ENCODE data around the gene NRG3. TPM values are rescaled to one million over a fixed set of nuclear protein-coding genes. Genes with fewer than 3 reads are reported as not detected.
"Not testable (repeated sequence)": the region's sequence is repeated elsewhere in the genome, so short reads cannot be mapped to it uniquely, and the experiment has no call there.

NRG3 gene
- total RNA-seq, 1 donor from 2014 or later: 0.74 TPM

GRCh38 chr10:82953909-82954308 lies 1078.9 kb downstream of the NRG3 start:
- no peak for DNase-seq (ENCODE audit: low spot score in 2 of 2, unreplicated experiment in 2 of 2)
- Mint-ChIP-seq H3K36me3 (no peaks in the 10 kb centered on the region), H3K27ac (no peak overlapping the region), H3K4me3 (no peak overlapping the region), H3K4me1 (no peaks in the 10 kb centered on the region), H3K27me3 (ENCODE audit: low read depth) (peaks cover 3% of the 10 kb centered on the region), H3K9me3 (peaks cover 3% of the 10 kb centered on the region)
- no peak for TF ChIP-seq CTCF (IDR thresholded peaks at IDR 0.05; ENCODE audit: unreplicated experiment)

GRCh38 chr10:82960421-82961060 lies 1085.5 kb downstream of the NRG3 start:
- H3K9me3 Mint-ChIP-seq; H3K27ac Mint-ChIP-seq; DNase-seq (ENCODE audit: low spot score in 2 of 2, unreplicated experiment in 2 of 2); H3K27me3 Mint-ChIP-seq (ENCODE audit: low read depth); H3K4me3 Mint-ChIP-seq; H3K36me3 Mint-ChIP-seq: not testable (repeated sequence)
- peaks cover 10% of the 10 kb centered on the region for H3K4me1 Mint-ChIP-seq

- H3K27ac Mint-ChIP-seq: no peak overlapping the region
- H3K36me3 Mint-ChIP-seq: no peaks in the 10 kb centered on the region
- no peaks in the 10 kb centered on the region for H3K27me3 Mint-ChIP-seq (ENCODE audit: low read depth)
- no peak for TF ChIP-seq CTCF (IDR thresholded peaks at IDR 0.05; ENCODE audit: unreplicated experiment)
- DNase-seq (ENCODE audit: low spot score in 2 of 2, unreplicated experiment in 2 of 2): no peak
- H3K4me1 Mint-ChIP-seq: peaks cover 10% of the 10 kb centered on the region
- no peaks in the 10 kb centered on the region for H3K9me3 Mint-ChIP-seq
- H3K4me3 Mint-ChIP-seq: no peak overlapping the region
Observed at GRCh38 chr10:82961864-82962263, 1086.9 kb downstream of the NRG3 start.

- Mint-ChIP-seq H3K27me3 (ENCODE audit: low read depth) (no peaks in the 10 kb centered on the region), H3K4me3 (no peak overlapping the region), H3K36me3 (no peaks in the 10 kb centered on the region), H3K9me3 (no peaks in the 10 kb centered on the region), H3K27ac (no peak overlapping the region), H3K4me1 (no peaks in the 10 kb centered on the region)
- no peak for DNase-seq (ENCODE audit: low spot score in 2 of 2, unreplicated experiment in 2 of 2)
- no peak for TF ChIP-seq CTCF (IDR thresholded peaks at IDR 0.05; ENCODE audit: unreplicated experiment)
Observed at GRCh38 chr10:82966130-82966529, 1091.1 kb downstream of the NRG3 start.

GRCh38 chr10:82968533-82968932 lies 1093.5 kb downstream of the NRG3 start:
- H3K9me3 Mint-ChIP-seq: no peaks in the 10 kb centered on the region

GRCh38 chr10:82969405-82969804 lies 1094.4 kb downstream of the NRG3 start:
- no peaks in the 10 kb centered on the region for H3K36me3 Mint-ChIP-seq
- TF ChIP-seq CTCF (IDR thresholded peaks at IDR 0.05; ENCODE audit: unreplicated experiment): peak; percentile 17
- no peak overlapping the region for H3K27ac Mint-ChIP-seq
- H3K4me1 Mint-ChIP-seq: no peaks in the 10 kb centered on the region
- no peak overlapping the region for H3K4me3 Mint-ChIP-seq
- DNase-seq (ENCODE audit: low spot score in 2 of 2, unreplicated experiment in 2 of 2): no peak
- H3K9me3 Mint-ChIP-seq: no peaks in the 10 kb centered on the region
- H3K27me3 Mint-ChIP-seq (ENCODE audit: low read depth): no peaks in the 10 kb centered on the region

More at GRCh38 chr10:82968533-82968932, 1093.5 kb downstream of the NRG3 start:
- no peak for TF ChIP-seq CTCF (IDR thresholded peaks at IDR 0.05; ENCODE audit: unreplicated experiment)
- Mint-ChIP-seq H3K36me3 (no peaks in the 10 kb centered on the region), H3K27me3 (ENCODE audit: low read depth) (no peaks in the 10 kb centered on the region), H3K4me3 (no peak overlapping the region), H3K27ac (no peak overlapping the region), H3K4me1 (no peaks in the 10 kb centered on the region)
- no peak for DNase-seq (ENCODE audit: low spot score in 2 of 2, unreplicated experiment in 2 of 2)

All from mesothelial cell of epicardium (in vitro differentiated cells).